ENCODE results near the gene E2F8.

Gene E2F8

DNA sequence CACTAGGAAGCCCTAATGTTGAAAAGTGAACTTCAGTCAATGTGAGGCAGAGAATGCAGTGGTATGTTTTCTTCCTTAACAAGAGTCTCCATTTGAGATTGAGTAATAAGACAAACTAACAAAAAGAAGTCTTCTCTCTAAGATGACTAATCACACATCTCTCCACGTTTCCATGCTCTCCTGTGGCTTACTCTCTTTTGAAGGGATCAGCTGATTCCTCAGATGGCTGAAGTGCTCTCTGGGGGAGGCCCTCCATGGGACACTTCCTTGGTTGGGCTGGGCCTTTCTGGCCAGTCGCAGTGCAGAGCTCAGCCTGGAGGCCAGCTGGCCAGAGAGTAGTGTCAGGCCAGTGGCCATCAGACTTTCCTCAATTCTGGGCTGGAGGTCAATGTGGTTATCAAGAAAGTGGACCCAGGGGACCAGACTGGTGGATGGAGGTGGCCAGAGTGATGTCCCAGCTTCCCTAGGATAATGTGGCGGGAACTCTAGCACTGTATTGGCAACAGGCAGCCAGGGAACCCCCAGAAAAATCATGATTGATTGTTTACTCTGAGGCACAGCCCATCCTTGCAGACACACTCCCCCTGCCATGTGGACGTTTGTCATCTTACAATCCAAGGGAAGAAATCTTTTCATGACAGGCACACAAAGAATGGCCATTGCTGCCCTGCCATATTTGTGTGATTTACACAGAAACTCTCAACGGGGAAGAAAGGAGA, 53.5 kb downstream of the E2F8 start:
- DNase-seq (ENCODE audit: low spot score), result no peak

DNA sequence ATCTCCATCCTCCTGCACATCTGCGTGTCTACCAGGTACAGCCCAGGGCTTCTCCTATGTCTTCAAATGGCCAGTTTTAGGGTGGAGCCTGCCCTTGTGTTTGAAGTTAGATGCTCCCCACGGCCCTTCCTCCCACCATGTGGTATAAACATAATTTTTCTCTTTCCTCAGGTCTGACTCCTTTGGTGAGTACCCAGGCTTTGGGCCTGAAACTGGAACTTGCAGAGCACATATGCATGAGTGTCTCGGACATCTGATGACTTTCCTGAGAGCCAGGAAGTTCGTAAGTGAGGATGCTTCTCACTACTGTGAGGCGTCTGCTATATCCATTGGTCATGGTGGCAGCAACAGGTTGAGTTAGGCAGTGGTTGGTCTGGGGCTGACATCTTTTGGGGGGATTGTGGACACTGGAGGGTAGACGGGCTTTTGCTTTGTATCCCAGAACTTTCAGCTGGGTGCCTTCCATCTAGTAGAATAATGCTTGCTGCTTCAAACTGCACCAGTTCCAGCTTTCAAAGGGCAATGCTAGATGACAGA, 55.2 kb downstream of the E2F8 start:
- DNase-seq (ENCODE audit: low spot score), result no peak

DNA sequence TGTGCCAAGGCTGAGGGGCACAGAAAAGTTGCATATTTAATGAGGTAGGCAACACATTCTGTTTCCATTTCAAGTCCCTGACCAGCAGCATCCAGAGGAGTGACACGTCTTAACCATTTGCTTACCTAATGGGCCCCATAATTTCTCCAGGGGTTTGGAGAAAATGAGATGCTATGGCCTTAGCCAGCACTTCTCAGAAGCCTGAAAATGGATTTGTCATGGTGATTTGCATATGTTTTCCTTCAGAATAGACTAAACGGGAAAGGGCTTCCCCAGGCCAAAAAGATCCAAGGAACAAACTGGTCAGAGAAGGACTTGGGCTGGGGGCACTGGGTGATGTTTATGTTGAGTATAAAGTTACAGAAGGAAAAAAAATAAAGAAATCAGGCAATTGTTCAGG, 55.7 kb downstream of the E2F8 start:
- DNase-seq (ENCODE audit: low spot score), result no peak

DNA sequence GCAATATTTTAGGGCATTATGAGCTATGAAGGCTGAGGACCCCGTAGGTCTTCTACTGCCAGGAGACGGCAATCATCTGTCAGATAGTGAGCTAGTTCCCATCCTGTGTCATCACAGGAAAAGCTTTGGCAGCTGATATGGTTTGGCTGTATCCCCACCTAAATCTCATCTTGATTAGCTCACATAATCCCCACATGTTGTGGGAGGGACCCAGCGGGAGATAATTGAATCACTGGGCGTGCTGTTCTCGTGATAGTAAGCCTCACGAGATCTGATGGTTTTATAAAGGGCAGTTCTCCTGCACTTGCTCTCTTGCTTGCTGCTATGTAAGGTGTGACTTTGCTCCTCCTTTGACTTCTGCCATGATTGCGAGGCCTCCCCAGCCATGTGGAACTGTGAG, 57.1 kb downstream of the E2F8 start:
- no peak for DNase-seq (ENCODE audit: low spot score)

DNA sequence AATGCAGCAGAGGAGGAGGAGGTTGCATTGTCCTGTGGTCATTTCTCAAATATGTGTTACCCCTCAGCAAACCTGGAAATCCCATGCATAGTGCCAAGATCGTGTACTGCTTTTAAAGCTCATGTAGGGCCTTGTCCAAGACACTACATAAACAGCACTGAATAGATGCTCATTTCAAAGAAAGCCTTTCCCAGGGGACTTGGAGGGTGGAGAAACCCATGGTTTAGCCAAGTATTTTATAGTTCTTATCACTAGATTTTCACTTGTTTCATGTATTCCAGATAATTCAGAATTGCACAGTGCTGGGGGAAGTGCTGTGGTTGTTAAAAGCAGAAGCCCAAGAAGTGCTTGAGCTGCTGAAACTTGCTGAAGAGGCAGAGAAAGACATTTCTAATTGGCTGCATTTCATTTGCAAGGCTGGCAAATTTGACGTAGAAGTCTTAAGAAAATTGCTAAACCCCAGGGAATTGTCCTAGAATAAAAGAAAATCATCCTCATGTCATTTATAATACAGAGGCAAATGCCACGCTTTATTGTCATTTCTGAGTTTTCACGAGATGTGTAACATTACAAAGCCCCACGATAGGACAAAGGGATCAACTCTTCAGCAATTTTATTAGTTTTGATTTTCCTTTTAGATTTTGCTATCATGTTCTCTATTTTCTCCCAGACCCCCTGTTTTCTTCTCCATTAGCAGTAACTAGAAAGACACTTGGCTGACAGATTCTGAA, 59.0 kb downstream of the E2F8 start:
- no peak for DNase-seq (ENCODE audit: low spot score)

DNA sequence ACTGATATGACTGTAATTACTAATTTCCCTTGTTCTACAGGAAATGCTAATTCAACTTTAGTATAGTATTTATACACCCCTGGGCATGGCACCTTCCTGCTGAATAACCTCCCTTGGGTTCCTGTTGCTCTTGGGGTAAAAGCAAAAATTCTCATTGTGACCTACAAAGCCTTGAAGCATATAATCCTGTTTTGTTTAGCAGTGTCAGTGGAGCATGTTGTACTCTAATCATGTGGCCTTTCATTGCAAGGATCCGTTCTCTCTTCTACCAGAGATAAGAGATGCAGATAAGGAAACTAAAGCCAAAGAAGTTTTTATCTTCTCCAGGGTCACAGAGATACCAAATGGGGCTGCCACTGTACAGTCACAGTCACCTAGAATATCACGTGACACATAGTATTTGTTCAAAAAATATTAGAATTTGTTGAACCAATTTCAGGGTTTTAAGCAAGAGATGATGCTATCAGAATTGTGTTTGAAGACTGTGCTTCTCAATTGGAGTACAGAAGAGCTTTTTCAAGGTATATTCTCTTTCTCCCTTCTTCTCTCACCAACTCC, 64.0 kb downstream of the E2F8 start:
- no peak for DNase-seq (ENCODE audit: low spot score)

Data from activated CD4-positive, alpha-beta T cell treated with anti-CD3 and anti-CD28 coated beads, Interleukin-2, Interleukin-4, amounts not matched to agents 100 ng/mL and 50 ng/mL, durations not matched to agents 16 hours and 8 hours (primary cell).